ENCODE results near the gene PPP3R2.

The PPP3R2 gene

GRCh38 chr9:101594796-101595195 lies at the start of gene PPP3R2:
Gene PPP3R2 (minus strand): TSS chr9:101594969. CDS start chr9:101594921, 48 bp downstream.
- FAIRE-seq, result no peak
- no peak for DNase-seq (ENCODE audit: low spot score)

- FAIRE-seq, result no peak
- no peak for DNase-seq (ENCODE audit: low spot score)
Observed at GRCh38 chr9:101639785-101640665, 45.3 kb upstream of the PPP3R2 start.

GRCh38 chr9:101639311-101639710 lies 44.5 kb upstream of the PPP3R2 start:
- FAIRE-seq (no peak), DNase-seq (ENCODE audit: low spot score) (no peak)

GRCh38 chr9:101636247-101636646 lies 41.5 kb upstream of the PPP3R2 start:
- FAIRE-seq (no peak), DNase-seq (ENCODE audit: low spot score) (no peak)

- FAIRE-seq (no peak), DNase-seq (ENCODE audit: low spot score) (no peak)
Observed at GRCh38 chr9:101635473-101635872, 40.7 kb upstream of the PPP3R2 start.

GRCh38 chr9:101634741-101635409 lies 40.1 kb upstream of the PPP3R2 start:
- DNase-seq (ENCODE audit: low spot score) (no peak), FAIRE-seq (no peak)

GRCh38 chr9:101632611-101633010 lies 37.8 kb upstream of the PPP3R2 start:
- DNase-seq (ENCODE audit: low spot score) (no peak), FAIRE-seq (no peak)

- DNase-seq (ENCODE audit: low spot score) (no peak), FAIRE-seq (no peak)
Observed at GRCh38 chr9:101631892-101632291, 37.1 kb upstream of the PPP3R2 start.

GRCh38 chr9:101629636-101630035 lies 34.9 kb upstream of the PPP3R2 start:
- FAIRE-seq (no peak), DNase-seq (ENCODE audit: low spot score) (no peak)

GRCh38 chr9:101628173-101628572 lies 33.4 kb upstream of the PPP3R2 start:
- no peak for FAIRE-seq
- DNase-seq (ENCODE audit: low spot score), result peak; percentile 21

- no peak for DNase-seq (ENCODE audit: low spot score)
- no peak for FAIRE-seq
Observed at GRCh38 chr9:101626295-101626694, 31.5 kb upstream of the PPP3R2 start.

GRCh38 chr9:101625876-101626275 lies 31.1 kb upstream of the PPP3R2 start:
- FAIRE-seq (no peak), DNase-seq (ENCODE audit: low spot score) (no peak)

- FAIRE-seq (no peak), DNase-seq (ENCODE audit: low spot score) (no peak)
Observed at GRCh38 chr9:101620452-101620851, 25.7 kb upstream of the PPP3R2 start.

GRCh38 chr9:101618698-101619097 lies 23.9 kb upstream of the PPP3R2 start:
- DNase-seq (ENCODE audit: low spot score) (no peak), FAIRE-seq (no peak)

- FAIRE-seq (no peak), DNase-seq (ENCODE audit: low spot score) (no peak)
Observed at GRCh38 chr9:101605547-101605946, 10.8 kb upstream of the PPP3R2 start.

GRCh38 chr9:101604296-101604695 lies 9.5 kb upstream of the PPP3R2 start:
- FAIRE-seq, result no peak
- DNase-seq (ENCODE audit: low spot score), result no peak

- DNase-seq (ENCODE audit: low spot score), result peak; percentile 59
- no peak for FAIRE-seq
Observed at GRCh38 chr9:101601904-101602765, 7.4 kb upstream of the PPP3R2 start.

- DNase-seq (ENCODE audit: low spot score) (no peak), FAIRE-seq (no peak)
Observed at GRCh38 chr9:101593345-101593744, 1.4 kb downstream of the PPP3R2 start.

- FAIRE-seq, result no peak
- no peak for DNase-seq (ENCODE audit: low spot score)
Observed at GRCh38 chr9:101592788-101593187, 2.0 kb downstream of the PPP3R2 start.

GRCh38 chr9:101591787-101592446 lies 2.9 kb downstream of the PPP3R2 start:
- DNase-seq (ENCODE audit: low spot score) (no peak), FAIRE-seq (no peak)

GRCh38 chr9:101590901-101591300 lies 3.9 kb downstream of the PPP3R2 start:
- DNase-seq (ENCODE audit: low spot score) (no peak), FAIRE-seq (no peak)
